Right cardiac atrium (tissue), 5 donors: Measurements from ENCODE around the gene RNF212B. TPM values are rescaled to one million over a fixed set of nuclear protein-coding genes. Genes with fewer than 3 reads are reported as not detected.

Experiments used
- ATAC-seq, 2 donors: fragments of 200-7000 bp; cut with Tn5 transposase; one replicate each; pipeline versions ENCODE4 v1.8.0 to v1.9.1; 2020; ENCODE audit warnings: moderate library complexity in 2 of 2, mild to moderate bottlenecking in 1 of 2
- DNase-seq, 3 donors: peaks; one replicate each; pipeline ENCODE4 v3.0.0-alpha.2; 2020
- H3K27ac ChIP-seq: one replicate; pipeline ENCODE4 v1.5.1; 2013; ENCODE audit warnings: mild to moderate bottlenecking, low read length, control low read depth, moderate library complexity
- H3K27me3 ChIP-seq: one replicate; pipeline ENCODE4 v1.6.1; 2013; ENCODE audit not compliant: control insufficient read depth, insufficient read depth
- H3K4me1 ChIP-seq: one replicate; pipeline ENCODE4 v1.6.1; 2013; ENCODE audit warnings: low read length; ENCODE audit not compliant: control insufficient read depth, insufficient read depth
- H3K4me3 ChIP-seq: one replicate; pipeline ENCODE4 v1.5.1; 2013; ENCODE audit warnings: low read length, control low read depth
- H3K9me3 ChIP-seq: one replicate; pipeline ENCODE4 v1.6.1; 2013; ENCODE audit warnings: low read length; ENCODE audit not compliant: control insufficient read depth
- WGBS: extraction: QIAGEN DNeasy Blood & Tissue Kit; methylation state at CpG from one replicate; pipeline ENCODE4 v1.1.7; 2013; 5-methylcytosine and 5-hydroxymethylcytosine counted together
- intact Hi-C, 4 donors: fragments of 100-400 bp; cut with DNase I; formaldehyde crosslinking; loops; one replicate each; pipeline versions ENCODE4 v1.11.0 to v1.14.0; 2022 to 2023
- polyA plus RNA-seq: library from polyadenylated mRNA; stranded (reverse); fragments of 200-250 nt; gene quantifications from one replicate; pipeline ENCODE4 v1.2.3, GENCODE V29; 2013
- total RNA-seq, 4 donors: library from RNA; stranded (reverse); fragmentation: NEBNext Ultra II Directional; extraction: Animal tissue kit (Norgen Biotek cat#: 25700); gene quantifications; one replicate each; pipeline ENCODE4 v1.2.1, GENCODE V29; 2021
- donor health status: healthy with polysubstance abuse.
- donor health status: DM: no; HTN: yes; CAD: no.
- donor health status: DM: no; HTN: no; CAD: no.
- donor health status: DM: no; HTN: yes; CAD: no; lungs with severe emphysema.
- donor health status: DM: yes; HTN: yes; CAD: no.

The RNF212B gene
- total and polyA plus RNA-seq, 5 donors = not detected

DNA sequence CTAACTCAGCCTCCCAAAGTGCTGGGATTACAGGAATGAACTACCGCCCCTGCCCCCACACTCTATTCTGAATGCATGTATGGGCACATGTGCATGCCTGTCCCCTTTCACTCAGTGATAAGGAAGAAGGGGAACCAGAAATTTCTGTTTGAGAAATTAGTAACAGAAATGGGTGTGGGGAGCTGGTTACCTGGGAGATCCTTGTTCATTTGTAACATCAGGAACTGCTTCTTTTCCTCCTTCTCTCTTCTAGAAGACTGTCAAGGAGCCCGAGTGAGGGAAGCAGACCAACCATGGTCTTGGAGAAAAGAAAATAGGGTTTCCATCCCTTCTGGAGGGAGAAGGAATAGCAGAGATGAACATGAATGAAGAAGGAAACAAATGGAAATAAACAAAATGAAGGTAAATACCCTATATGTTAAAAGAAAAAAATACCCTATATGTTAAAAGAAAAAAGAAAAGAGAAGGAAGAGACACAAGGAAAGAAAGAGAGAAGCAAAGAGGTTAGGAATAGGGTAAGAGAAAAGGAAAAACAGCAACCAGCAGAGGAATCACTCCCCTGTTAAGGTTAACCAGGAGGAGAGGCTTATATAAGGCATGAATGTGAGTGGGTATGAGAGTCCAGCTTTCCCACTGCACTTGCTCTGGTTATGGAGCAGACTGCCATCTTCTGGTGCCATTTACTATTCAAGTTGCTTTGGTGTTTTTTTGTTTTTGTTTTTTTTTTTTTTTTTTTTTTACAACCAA lies 61.6 kb downstream of the RNF212B start:
- ATAC-seq (no peak), DNase-seq (no peak)
- Histone ChIP-seq H3K27me3 (no peaks in the 10 kb centered on the region), H3K27ac (no peak overlapping the region), H3K4me3 (no peak overlapping the region), H3K4me1 (peaks cover 6% of the 10 kb centered on the region), H3K9me3 (no peaks in the 10 kb centered on the region)
- 85% methylated on average over 2 of the region's 2 CpGs for WGBS
- intact Hi-C loops = loop anchor here in 1 of 4 donors (10.0 kb wide), 1 partner anchor 175 kb away; no protein-coding TSS in a partner anchor

DNA sequence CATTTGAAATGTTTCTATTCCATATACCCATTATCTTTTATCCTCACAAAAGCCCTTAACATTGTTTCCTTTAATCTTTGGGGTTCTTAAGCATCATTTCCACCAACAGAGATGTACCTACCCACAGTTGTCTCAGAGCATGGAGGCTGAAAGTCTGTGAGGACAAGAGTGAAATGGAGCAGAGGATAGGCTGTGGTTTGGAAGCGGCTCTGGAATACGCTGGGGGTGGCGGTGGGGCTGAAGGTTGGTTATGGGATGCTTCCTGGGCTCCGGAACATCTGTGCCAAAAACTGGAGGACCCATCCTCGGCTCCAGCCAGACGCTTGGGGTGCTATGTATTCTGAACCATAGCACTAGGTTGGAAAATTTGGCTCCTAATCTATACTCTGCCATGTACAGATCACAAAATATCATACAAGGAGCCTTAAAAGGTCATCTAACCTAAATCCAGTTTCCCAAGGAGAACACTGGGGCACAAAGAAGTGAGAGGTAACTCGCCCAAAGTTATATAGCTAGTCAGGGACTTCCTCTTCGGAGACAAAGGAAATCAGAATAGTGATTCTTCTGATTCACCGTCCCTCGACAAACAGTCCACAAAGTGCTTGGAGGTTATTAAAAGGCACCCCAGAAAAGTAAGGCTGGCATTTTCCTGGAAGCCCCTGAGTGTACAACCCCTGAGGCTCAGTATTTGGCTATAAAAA lies 62.4 kb downstream of the RNF212B start:
- H3K4me3 ChIP-seq = peak overlapping the region; percentile 65
- peak overlapping the region; percentile 94 for H3K27ac ChIP-seq
- no peak for DNase-seq
- WGBS = 52% methylated on average over 10 of the region's 10 CpGs
- intact Hi-C loops = loop anchor here in 1 of 4 donors (10.0 kb wide), 1 partner anchor 175 kb away; no protein-coding TSS in a partner anchor
- H3K9me3 ChIP-seq = no peaks in the 10 kb centered on the region
- peaks cover 6% of the 10 kb centered on the region for H3K4me1 ChIP-seq
- no peaks in the 10 kb centered on the region for H3K27me3 ChIP-seq
- no peak for ATAC-seq

DNA sequence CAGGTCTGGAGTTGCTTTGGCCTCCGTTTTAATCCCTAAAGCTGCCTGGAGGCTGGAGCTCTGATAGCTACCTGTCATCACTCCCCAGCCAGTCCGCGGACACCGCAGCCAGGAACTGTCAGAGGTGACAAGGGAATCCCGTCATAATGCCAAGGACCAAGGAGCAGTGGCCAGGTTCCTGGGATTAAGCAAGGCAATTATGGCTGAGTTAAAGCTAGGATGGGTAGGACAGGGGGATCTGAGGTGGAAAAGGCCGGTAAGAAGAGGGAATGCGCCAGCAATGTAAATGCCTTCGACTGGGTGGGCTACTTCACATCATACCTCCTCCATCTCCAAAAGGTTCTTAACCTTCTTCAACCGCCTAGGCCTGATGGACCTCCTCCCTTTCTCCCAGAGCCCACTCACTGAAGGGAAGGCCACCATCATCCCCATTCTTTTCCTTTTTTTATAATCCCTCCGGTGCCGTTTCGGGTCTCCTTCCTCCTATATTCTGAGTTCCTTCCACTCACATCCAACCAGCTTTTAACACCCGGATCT lies 63.0 kb downstream of the RNF212B start:
- DNase-seq = peak; percentile 64 to 89 (median 82)
- ATAC-seq = peak; percentile 13 to 18
- peak overlapping the region; percentile 65 for H3K4me3 ChIP-seq
- intact Hi-C loops = no loop called here
- H3K27ac ChIP-seq = peak overlapping the region; percentile 94
- H3K27me3 ChIP-seq = no peaks in the 10 kb centered on the region
- H3K4me1 ChIP-seq = peaks cover 7% of the 10 kb centered on the region
- H3K9me3 ChIP-seq = no peaks in the 10 kb centered on the region
- under 1% methylated on average over 13 of the region's 13 CpGs for WGBS

DNA sequence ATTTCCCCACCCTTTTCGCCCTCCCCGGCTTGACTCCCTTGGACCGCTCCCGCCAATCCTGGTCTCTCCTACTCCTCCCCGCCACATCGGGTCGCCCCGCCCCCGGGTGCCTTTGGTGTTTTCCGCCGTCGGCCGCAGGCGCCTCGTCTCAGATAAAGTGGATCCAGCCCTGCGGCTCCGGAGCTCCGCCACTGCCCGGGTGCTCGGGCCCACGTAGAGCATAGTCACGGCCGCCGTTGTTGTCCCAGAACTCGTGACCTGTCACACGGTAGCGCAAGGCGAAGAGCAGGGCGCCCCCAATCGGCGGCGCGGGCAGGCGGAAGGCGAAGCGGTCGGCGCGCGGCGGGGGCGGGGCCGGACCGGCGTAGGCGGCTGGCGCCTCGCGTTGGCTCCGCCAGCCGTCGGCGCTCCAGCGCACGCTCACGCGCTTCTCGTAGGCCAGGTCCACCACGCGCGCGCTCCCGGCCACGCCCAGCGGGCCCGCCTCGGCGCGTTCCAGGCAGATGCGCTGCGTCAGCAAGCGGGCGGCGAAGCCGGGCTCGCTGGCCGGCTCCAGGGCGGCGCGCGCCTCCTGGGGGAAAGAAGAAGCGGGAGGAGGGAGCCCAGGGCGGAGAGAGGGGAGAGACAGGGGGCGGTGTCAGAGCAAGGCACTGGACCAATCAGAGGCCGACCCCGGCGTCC lies 63.7 kb downstream of the RNF212B start:
- WGBS = under 1% methylated on average over 87 of the region's 87 CpGs
- Histone ChIP-seq H3K4me1 (peaks cover 8% of the 10 kb centered on the region), H3K9me3 (no peaks in the 10 kb centered on the region), H3K27ac (peak overlapping the region; percentile 94), H3K4me3 (peak overlapping the region; percentile 65), H3K27me3 (no peaks in the 10 kb centered on the region)
- intact Hi-C loops = no loop called here
- DNase-seq (peak; percentile 99 to 100 (median 99)), ATAC-seq (peak; percentile 90 to 92)

DNA sequence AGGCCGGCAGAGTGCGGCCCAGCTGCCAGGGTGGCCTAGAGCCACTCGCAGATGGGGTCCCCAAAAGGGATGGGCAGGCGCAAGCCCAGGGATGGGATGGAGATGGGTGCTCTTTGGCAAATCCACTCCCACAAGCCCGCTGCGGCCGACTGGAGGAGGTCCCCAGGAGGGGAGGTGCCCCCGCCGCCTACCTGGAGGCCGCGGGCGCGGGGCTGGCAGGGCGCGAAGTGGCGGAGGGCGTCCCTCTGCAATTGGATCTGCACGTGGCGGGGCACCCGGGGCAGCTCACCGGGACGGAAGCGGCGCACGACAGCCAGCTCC lies 64.2 kb downstream of the RNF212B start:
- H3K9me3 ChIP-seq = no peaks in the 10 kb centered on the region
- H3K27ac ChIP-seq = peak overlapping the region; percentile 91
- peaks cover 8% of the 10 kb centered on the region for H3K4me1 ChIP-seq
- no peaks in the 10 kb centered on the region for H3K27me3 ChIP-seq
- DNase-seq (no peak), ATAC-seq (no peak)
- intact Hi-C loops = no loop called here
- H3K4me3 ChIP-seq = peak overlapping the region; percentile 59
- WGBS = under 1% methylated on average over 25 of the region's 25 CpGs

DNA sequence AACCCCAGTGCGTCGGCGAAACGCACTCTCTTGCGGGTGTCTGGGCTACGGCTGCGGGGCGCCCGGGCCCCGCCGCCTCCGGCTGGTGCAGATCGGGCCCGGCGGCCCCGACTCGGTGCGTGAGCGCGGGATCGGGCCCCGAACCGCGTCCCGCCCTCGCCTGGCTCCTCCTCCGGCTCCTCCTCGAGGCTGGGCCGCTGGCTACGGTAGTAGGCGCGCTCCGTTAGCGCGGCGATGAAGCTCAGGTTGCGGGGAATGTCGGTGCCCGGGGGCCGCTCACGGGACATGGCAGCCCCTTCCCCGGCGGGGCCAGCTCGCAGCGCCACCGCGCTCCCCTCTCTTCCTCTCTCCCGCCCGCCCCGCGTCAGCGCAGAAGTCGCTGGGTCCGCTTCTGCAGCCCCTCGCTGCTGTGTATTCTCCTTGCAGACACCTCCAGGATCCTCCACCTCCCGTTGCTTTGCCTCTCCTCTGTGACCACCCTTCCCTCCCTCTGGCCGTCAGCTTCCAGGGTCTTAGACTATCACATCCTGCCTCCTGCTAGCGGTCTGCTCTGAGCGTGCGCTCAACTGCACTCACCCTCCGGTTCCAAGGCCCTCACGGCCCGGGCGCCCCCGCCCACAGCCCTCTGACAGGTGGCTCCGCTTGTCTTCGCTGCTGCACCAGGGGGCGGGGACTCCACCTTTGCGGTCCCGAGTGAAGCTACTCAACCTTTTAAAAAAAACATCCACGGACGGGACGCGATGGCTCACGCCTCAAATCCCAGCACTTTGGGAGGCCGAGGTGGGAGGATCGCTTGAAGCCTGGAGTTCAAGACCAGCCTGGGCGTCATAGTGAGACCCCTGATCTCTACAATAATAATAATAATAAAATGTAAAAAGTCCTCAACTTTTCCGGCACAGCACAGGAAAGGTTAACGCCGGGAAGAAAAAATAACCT lies 64.8 kb downstream of the RNF212B start, which contains the start of gene PPP1R3E:
TSS of gene PPP1R3E (minus strand) at position 570 of the 936 bp plus-strand sequence. CDS start at position 287, 283 bp downstream.
- peaks cover 8% of the 10 kb centered on the region for H3K4me1 ChIP-seq
- intact Hi-C loops = no loop called here
- peak within 1 kb of the TSS; percentile 59 for H3K4me3 ChIP-seq
- peak; percentile 74 to 91 (median 88) for DNase-seq
- peak within 1 kb of the TSS; percentile 91 for H3K27ac ChIP-seq
- no peaks in the 10 kb centered on the region for H3K27me3 ChIP-seq
- 3% methylated on average over 81 of the region's 81 CpGs for WGBS
- peak; percentile 48 to 61 for ATAC-seq
- H3K9me3 ChIP-seq = no peaks in the 10 kb centered on the region

DNA sequence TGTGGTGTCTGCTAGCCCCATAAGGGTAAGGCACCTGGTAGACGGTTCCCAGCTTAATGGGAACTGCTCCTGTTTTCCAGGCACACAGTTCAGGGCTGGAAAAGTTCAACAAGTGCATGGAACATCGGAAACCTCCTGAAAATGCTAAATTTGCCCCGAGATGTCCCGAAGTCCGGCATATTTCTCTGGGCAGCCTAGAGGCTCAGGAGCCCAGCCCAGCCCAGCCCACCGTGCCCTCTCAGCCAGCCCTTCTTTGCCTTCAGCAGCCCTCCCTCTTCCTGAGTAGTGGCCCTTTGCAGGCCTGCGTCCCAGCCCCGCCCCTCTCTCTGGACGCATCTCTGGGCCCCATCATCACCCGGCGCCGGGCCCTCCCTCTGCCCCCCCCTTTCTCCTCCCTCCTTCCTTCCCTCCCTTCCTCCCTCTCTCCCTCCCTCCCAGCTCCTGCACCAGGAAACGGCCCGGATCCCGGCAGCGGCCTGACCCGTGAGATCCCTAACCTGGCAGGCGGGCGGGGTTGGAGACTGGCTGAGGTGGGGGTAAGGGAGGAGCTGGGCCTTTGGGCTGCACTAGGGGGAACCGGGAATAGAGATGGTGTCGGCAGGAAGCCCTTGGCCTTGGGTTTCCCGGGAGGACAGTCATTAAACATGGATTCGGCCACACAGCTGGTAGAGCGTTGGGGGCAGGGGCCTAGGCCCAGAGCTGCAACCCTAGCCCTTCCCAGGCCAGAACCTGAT lies 68.8 kb downstream of the RNF212B start, which contains the start of gene BCL2L2:
TSS of gene BCL2L2 (plus strand) at position 422 of the 734 bp plus-strand sequence. CDS start 935 bp downstream, outside the sequence.
- peaks cover 6% of the 10 kb centered on the region for H3K4me1 ChIP-seq
- intact Hi-C loops = no loop called here
- DNase-seq = peak; percentile 94 to 98 (median 97)

DNA sequence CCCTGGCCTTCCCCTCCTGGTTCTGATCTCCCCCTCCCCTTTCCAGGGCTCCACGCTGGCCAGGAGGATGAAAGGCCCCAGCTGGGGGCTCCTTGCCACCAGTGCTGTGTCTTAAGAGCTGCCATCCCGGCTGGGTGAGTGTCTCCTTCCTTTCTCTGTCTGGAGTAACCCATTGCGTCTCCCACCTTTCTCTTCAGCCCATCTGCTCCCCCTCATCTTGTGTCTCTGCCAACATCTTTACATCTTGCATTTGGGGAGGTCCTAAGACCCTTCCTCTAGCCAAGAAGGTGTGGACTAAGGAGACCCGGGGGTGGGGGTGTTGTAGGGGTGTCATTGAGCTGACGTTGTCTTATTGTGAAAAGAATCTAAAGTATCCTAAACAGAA lies 69.4 kb downstream of the RNF212B start:
- Histone ChIP-seq H3K4me3 (peak overlapping the region; percentile 79), H3K27me3 (no peaks in the 10 kb centered on the region), H3K9me3 (no peaks in the 10 kb centered on the region), H3K4me1 (peaks cover 6% of the 10 kb centered on the region), H3K27ac (peak overlapping the region; percentile 86)
- ATAC-seq = no peak
- DNase-seq = no peak
- intact Hi-C loops = no loop called here
- WGBS = 7% methylated on average over 5 of the region's 5 CpGs

More for the DNA sequence above, 68.8 kb downstream of the RNF212B start, which contains the start of gene BCL2L2:
- peak; percentile 79 for ATAC-seq
- Histone ChIP-seq H3K27ac (peak within 1 kb of the TSS; percentile 95), H3K4me3 (peak within 1 kb of the TSS; percentile 79), H3K9me3 (no peaks in the 10 kb centered on the region), H3K27me3 (no peaks in the 10 kb centered on the region)
- WGBS = under 1% methylated on average over 24 of the region's 24 CpGs

DNA sequence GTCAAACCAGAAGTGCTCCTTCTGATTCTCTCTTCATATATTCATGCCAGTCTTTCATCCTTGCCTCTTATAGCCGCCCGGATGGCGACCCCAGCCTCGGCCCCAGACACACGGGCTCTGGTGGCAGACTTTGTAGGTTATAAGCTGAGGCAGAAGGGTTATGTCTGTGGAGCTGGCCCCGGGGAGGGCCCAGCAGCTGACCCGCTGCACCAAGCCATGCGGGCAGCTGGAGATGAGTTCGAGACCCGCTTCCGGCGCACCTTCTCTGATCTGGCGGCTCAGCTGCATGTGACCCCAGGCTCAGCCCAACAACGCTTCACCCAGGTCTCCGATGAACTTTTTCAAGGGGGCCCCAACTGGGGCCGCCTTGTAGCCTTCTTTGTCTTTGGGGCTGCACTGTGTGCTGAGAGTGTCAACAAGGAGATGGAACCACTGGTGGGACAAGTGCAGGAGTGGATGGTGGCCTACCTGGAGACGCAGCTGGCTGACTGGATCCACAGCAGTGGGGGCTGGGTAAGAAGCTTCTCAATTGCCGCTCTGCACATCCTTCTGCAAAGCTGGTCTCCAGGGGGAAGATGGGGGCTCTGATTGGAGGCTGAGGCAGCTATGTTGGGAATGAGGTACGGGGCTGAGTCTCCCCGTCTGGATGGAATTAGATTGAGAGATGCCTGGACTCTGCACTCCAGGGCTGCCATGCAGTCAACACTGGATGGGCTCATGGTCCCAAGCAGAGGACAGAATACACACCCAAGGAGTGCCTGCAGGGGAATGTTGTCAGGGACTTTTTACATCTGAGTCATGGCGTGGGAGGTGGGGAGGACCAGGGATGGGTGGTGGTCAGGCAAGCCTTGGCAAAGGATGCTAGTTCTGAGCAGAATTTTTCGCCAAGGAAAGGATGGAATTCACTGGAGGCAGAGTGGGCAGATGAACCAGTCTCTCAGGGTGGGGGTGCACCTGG lies 70.2 kb downstream of the RNF212B start:
- Histone ChIP-seq H3K4me3 (no peak overlapping the region), H3K27me3 (no peaks in the 10 kb centered on the region), H3K27ac (no peak overlapping the region), H3K4me1 (peaks cover 4% of the 10 kb centered on the region), H3K9me3 (no peaks in the 10 kb centered on the region)
- WGBS = 87% methylated on average over 22 of the region's 22 CpGs
- intact Hi-C loops = no loop called here
- ATAC-seq (no peak), DNase-seq (no peak)
